Caco-2 (cell line): ENCODE data around the gene CD33. TPM values are rescaled to one million over a fixed set of nuclear protein-coding genes. Genes with fewer than 3 reads are reported as not detected.

Experiments
- BruUV-seq: library from RNA; stranded (reverse); fragments of 400-500 nt; replicated peaks from 2 replicates; lab custom pipeline; 2021; lab: Mats Ljungman, UMichigan
- CTCF ChIA-PET: fragments of 300-600 bp; sonication (Branson Sonifier 250); formaldehyde crosslinking; loops from one replicate; lab custom pipeline; 2022; ENCODE audit warnings: antibody characterized with exemption; lab: Charles Lee
- POLR2A ChIA-PET: fragments of 300-600 bp; sonication (Branson Sonifier 250); formaldehyde crosslinking; loops from one replicate; lab custom pipeline; 2022; ENCODE audit warnings: antibody characterized with exemption; lab: Charles Lee
- DNase-seq, 2 experiments: peaks; one replicate each; pipeline versions ENCODE4 v3.0.0 to v3.0.0-alpha.2; 2020 to 2022
- H3K27me3 ChIP-seq: replicated peaks from 2 replicates; pipeline ENCODE4 v1.6.0; 2011; ENCODE audit warnings: low read length; ENCODE audit not compliant: control insufficient read depth, insufficient read depth
- H3K36me3 ChIP-seq: 2 replicates; pipeline ENCODE4 v1.5.1; 2011; ENCODE audit warnings: low read length; ENCODE audit not compliant: control insufficient read depth, insufficient read depth
- H3K4me1 ChIP-seq: fragments of 250-450 bp; sonication (Bioruptor Pico); 2 replicates; pipeline ENCODE4 v1.5.1; 2020; ENCODE audit warnings: mild to moderate bottlenecking
- H3K4me3 ChIP-seq: 2 replicates; pipeline ENCODE4 v1.5.1; 2011; ENCODE audit warnings: low read depth, mild to moderate bottlenecking, control low read depth, low read length
- H3K9me3 ChIP-seq: fragments of 250-450 bp; sonication (Bioruptor Pico); 2 replicates; pipeline ENCODE4 v1.5.1; 2020; ENCODE audit warnings: mild to moderate bottlenecking, moderate library complexity
- H3K27ac Mint-ChIP-seq: one replicate; pipeline ENCODE4 v1.8.0; 2022; ENCODE audit warnings: mixed read lengths; ENCODE audit not compliant: unreplicated experiment
- H3K27me3 Mint-ChIP-seq: one replicate; pipeline ENCODE4 v1.8.0; 2022; ENCODE audit warnings: mixed read lengths; ENCODE audit not compliant: insufficient read depth, unreplicated experiment
- H3K36me3 Mint-ChIP-seq: one replicate; pipeline ENCODE4 v1.8.0; 2022; ENCODE audit warnings: mild to moderate bottlenecking, mixed read lengths; ENCODE audit not compliant: insufficient read depth, unreplicated experiment
- H3K4me1 Mint-ChIP-seq: one replicate; pipeline ENCODE4 v1.8.0; 2022; ENCODE audit warnings: low read depth, mixed read lengths; ENCODE audit not compliant: unreplicated experiment
- H3K4me3 Mint-ChIP-seq: one replicate; pipeline ENCODE4 v1.8.0; 2022; ENCODE audit warnings: mild to moderate bottlenecking, moderate library complexity, mixed read lengths; ENCODE audit not compliant: unreplicated experiment
- H3K9me3 Mint-ChIP-seq: one replicate; pipeline ENCODE4 v1.8.0; 2022; ENCODE audit warnings: mixed read lengths; ENCODE audit not compliant: unreplicated experiment
- CTCF ChIP-seq, 2 experiments: fragments of 200-600 bp in 1 of 2; IDR thresholded peaks; 1 replicate in 1 of 2; 2 replicates in 1 of 2; pipeline versions ENCODE4 v1.5.1 to v1.8.0; 2011 to 2022; ENCODE audit warnings: antibody characterized with exemption in 1 of 2, control low read depth in 1 of 2, inconsistent platforms in 1 of 2, low read depth in 1 of 2, low read length in 1 of 2, mild to moderate bottlenecking in 1 of 2, moderate library complexity in 1 of 2; ENCODE audit not compliant: insufficient read depth in 1 of 2, severe bottlenecking in 1 of 2, unreplicated experiment in 1 of 2
- intact Hi-C: fragments of 100-400 bp; cut with micrococcal nuclease; formaldehyde crosslinking; loops from one replicate; pipeline ENCODE4 v1.10.0; 2022; ENCODE audit not compliant: unreplicated experiment
- total RNA-seq: library from RNA; stranded (reverse); gene quantifications from 2 replicates; pipeline ENCODE4 v1.2.3, GENCODE V29; 2022

The CD33 gene
- total RNA-seq, 1 experiment from 2014 or later = not detected

GRCh38 chr19:51224163-51224641 is 678 bp upstream of the CD33 start:
- H3K27me3 ChIP-seq = no peaks in the 10 kb centered on the region
- POLR2A ChIA-PET = no interaction called here
- Mint-ChIP-seq H3K27ac (no peak overlapping the region), H3K27me3 (peaks cover 31% of the 10 kb centered on the region), H3K4me3 (no peak overlapping the region), H3K36me3 (no peaks in the 10 kb centered on the region), H3K4me1 (no peaks in the 10 kb centered on the region), H3K9me3 (no peaks in the 10 kb centered on the region)
- TF ChIP-seq CTCF (IDR thresholded peaks at IDR 0.05; ENCODE audit: insufficient read depth in 1 of 2, low read depth in 1 of 2, low read length in 1 of 2, severe bottlenecking in 1 of 2, unreplicated experiment in 1 of 2) = no peak
- intact Hi-C loops = no loop called here
- H3K36me3 ChIP-seq = no peaks in the 10 kb centered on the region
- H3K4me3 ChIP-seq = no peak overlapping the region
- no peaks in the 10 kb centered on the region for H3K9me3 ChIP-seq
- no peak for DNase-seq
- H3K4me1 ChIP-seq = no peaks in the 10 kb centered on the region
- CTCF ChIA-PET = interaction anchor here (0.6 kb wide), 1 partner anchor 64 kb away, joined by 3 read pairs; no protein-coding TSS in a partner anchor
- no TSS peak for BruUV-seq

DNA sequence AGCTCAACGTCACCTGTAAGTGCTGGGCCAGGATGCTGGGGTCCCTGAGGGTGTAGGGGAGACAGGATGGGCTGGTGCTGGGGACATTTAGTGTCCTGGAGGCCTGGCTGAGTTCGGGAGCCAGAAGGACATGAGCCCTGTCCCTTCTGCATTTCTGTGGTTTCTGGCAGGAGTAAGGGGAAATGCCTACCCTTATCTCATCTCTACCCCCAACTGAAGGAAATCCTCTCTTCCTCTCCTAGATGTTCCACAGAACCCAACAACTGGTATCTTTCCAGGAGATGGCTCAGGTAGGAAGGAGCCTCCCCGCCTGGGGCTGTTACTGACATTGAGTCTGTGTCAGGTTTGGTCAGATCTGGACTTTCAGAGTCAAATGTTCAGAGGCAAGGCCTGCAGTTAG is 1.2 kb downstream of the CD33 start:
- Histone ChIP-seq H3K4me3 (no peak overlapping the region), H3K27me3 (no peaks in the 10 kb centered on the region), H3K4me1 (no peaks in the 10 kb centered on the region), H3K36me3 (no peaks in the 10 kb centered on the region), H3K9me3 (no peaks in the 10 kb centered on the region)
- H3K27ac Mint-ChIP-seq = no peak overlapping the region
- H3K27me3 Mint-ChIP-seq = peaks cover 33% of the 10 kb centered on the region
- ChIA-PET CTCF (no interaction called here), POLR2A (no interaction called here)
- no peaks in the 10 kb centered on the region for H3K36me3 Mint-ChIP-seq
- BruUV-seq = no TSS peak
- intact Hi-C loops = no loop called here
- no peak for TF ChIP-seq CTCF (IDR thresholded peaks at IDR 0.05; ENCODE audit: insufficient read depth in 1 of 2, low read depth in 1 of 2, low read length in 1 of 2, severe bottlenecking in 1 of 2, unreplicated experiment in 1 of 2)
- H3K9me3 Mint-ChIP-seq = no peaks in the 10 kb centered on the region
- H3K4me3 Mint-ChIP-seq = no peak overlapping the region
- H3K4me1 Mint-ChIP-seq = no peaks in the 10 kb centered on the region
- no peak for DNase-seq

DNA sequence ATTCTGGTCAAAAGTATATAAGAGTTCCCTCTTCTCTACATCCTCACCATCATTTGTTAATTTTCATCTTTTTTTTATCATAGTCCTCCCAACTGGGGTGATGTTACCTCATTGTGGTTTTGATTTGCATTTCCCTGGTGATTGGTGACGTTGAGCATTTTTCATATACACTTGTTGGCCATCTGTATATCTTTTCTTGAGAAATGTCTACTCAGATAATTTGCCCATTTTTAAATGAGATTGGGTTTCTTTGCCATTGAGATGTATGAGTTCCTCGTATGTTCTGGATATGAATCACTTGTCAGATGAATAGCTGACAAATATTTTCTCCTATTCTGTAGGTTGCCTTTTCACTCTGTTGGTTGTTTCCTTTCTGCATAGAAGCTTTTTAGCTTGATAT is 2.4 kb downstream of the CD33 start:
- H3K27ac Mint-ChIP-seq = no peak overlapping the region
- ChIA-PET POLR2A (no interaction called here), CTCF (no interaction called here)
- H3K4me1 Mint-ChIP-seq = no peaks in the 10 kb centered on the region
- H3K27me3 ChIP-seq = no peaks in the 10 kb centered on the region
- H3K4me3 ChIP-seq = no peak overlapping the region
- no peak for DNase-seq
- H3K4me3 Mint-ChIP-seq = no peak overlapping the region
- peaks cover 39% of the 10 kb centered on the region for H3K27me3 Mint-ChIP-seq
- H3K4me1 ChIP-seq = no peaks in the 10 kb centered on the region
- intact Hi-C loops = no loop called here
- no TSS peak for BruUV-seq
- no peaks in the 10 kb centered on the region for H3K9me3 ChIP-seq
- no peaks in the 10 kb centered on the region for H3K9me3 Mint-ChIP-seq
- no peak for TF ChIP-seq CTCF (IDR thresholded peaks at IDR 0.05; ENCODE audit: insufficient read depth in 1 of 2, low read depth in 1 of 2, low read length in 1 of 2, severe bottlenecking in 1 of 2, unreplicated experiment in 1 of 2)
- no peaks in the 10 kb centered on the region for H3K36me3 Mint-ChIP-seq
- H3K36me3 ChIP-seq = no peaks in the 10 kb centered on the region
